ENCODE results near the gene SPDYE2B. TPM values are rescaled to one million over a fixed set of nuclear protein-coding genes. Genes with fewer than 3 reads are reported as not detected.
"Not testable (repeated sequence)": the region's sequence is repeated elsewhere in the genome, so short reads cannot be mapped to it uniquely, and the experiment has no call there.

Gene SPDYE2B
- polyA plus RNA-seq, 3 donors: not detected

GRCh38 chr7:102673447-102674067, 23.4 kb downstream of the SPDYE2B start:
- H2AFZ ChIP-seq (ENCODE audit: insufficient read depth, low read depth, low read length, poor library complexity, severe bottlenecking); H3K9ac ChIP-seq (ENCODE audit: insufficient read depth, low read length, poor library complexity, severe bottlenecking); DNase-seq; H3K27ac Mint-ChIP-seq; H3K4me1 ChIP-seq (ENCODE audit: control insufficient read depth in 1 of 2, insufficient read depth in 2 of 2, low read length in 2 of 2); H3K9me3 Mint-ChIP-seq; H3K36me3 Mint-ChIP-seq; H3K36me3 ChIP-seq (replicated peaks in 1 of 2; ENCODE audit: control insufficient read depth in 1 of 2, insufficient read depth in 2 of 2, low read length in 2 of 2); H3K4me3 Mint-ChIP-seq; H3K4me3 ChIP-seq (replicated peaks in 1 of 3; ENCODE audit: low read depth in 2 of 3, low read length in 3 of 3); intact Hi-C loops (cut with micrococcal nuclease); H3K27me3 Mint-ChIP-seq (ENCODE audit: low read depth in 3 of 3); H3K4me1 Mint-ChIP-seq; H3K27me3 ChIP-seq (ENCODE audit: control insufficient read depth in 2 of 2, insufficient read depth in 2 of 2, low read length in 2 of 2); H3K79me2 ChIP-seq (ENCODE audit: insufficient read depth, low read length); H3K9me3 ChIP-seq (replicated peaks in 1 of 2; ENCODE audit: control insufficient read depth in 1 of 2, insufficient read depth in 1 of 2, low read length in 2 of 2); H4K20me1 ChIP-seq (ENCODE audit: insufficient read depth, low read length); H3K27ac ChIP-seq (ENCODE audit: low read depth in 1 of 2, low read length in 2 of 2); H3K4me2 ChIP-seq (replicated peaks; ENCODE audit: extremely low read depth, low read length, poor library complexity, severe bottlenecking): not testable (repeated sequence)
- WGBS (ENCODE audit: insufficient coverage): no CpG with 5 or more reads among the region's 9 CpGs

DNA sequence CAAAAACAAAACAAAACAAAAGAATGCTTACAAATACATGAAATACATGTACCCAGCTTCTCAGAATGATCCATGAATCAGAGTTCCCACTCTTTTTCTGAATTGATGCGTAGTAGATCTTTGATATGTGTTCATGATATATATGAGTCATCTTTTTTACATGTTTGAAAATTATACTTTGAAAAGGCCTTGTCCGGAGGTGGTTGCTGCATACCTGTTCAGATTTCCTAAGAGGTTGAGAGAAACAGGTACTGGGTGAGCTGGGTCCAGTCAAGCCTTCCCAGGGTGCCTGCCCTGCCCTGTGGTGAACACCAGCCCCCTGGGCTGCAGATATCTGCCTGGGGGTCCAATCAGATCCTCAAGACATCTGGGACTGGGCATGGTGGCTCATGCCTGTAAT, 25.4 kb downstream of the SPDYE2B start:
- H2AFZ ChIP-seq (ENCODE audit: insufficient read depth, low read depth, low read length, poor library complexity, severe bottlenecking); H3K4me1 ChIP-seq (ENCODE audit: control insufficient read depth in 1 of 2, insufficient read depth in 2 of 2, low read length in 2 of 2); H3K27me3 Mint-ChIP-seq (ENCODE audit: low read depth in 3 of 3); H3K9ac ChIP-seq (ENCODE audit: insufficient read depth, low read length, poor library complexity, severe bottlenecking); H3K27ac Mint-ChIP-seq; intact Hi-C loops (cut with micrococcal nuclease); H3K36me3 ChIP-seq (replicated peaks in 1 of 2; ENCODE audit: control insufficient read depth in 1 of 2, insufficient read depth in 2 of 2, low read length in 2 of 2); H3K4me1 Mint-ChIP-seq; H3K36me3 Mint-ChIP-seq; H3K4me2 ChIP-seq (replicated peaks; ENCODE audit: extremely low read depth, low read length, poor library complexity, severe bottlenecking); H4K20me1 ChIP-seq (ENCODE audit: insufficient read depth, low read length); H3K4me3 Mint-ChIP-seq; H3K9me3 Mint-ChIP-seq; H3K9me3 ChIP-seq (replicated peaks in 1 of 2; ENCODE audit: control insufficient read depth in 1 of 2, insufficient read depth in 1 of 2, low read length in 2 of 2); H3K27ac ChIP-seq (ENCODE audit: low read depth in 1 of 2, low read length in 2 of 2); H3K27me3 ChIP-seq (ENCODE audit: control insufficient read depth in 2 of 2, insufficient read depth in 2 of 2, low read length in 2 of 2); DNase-seq; H3K4me3 ChIP-seq (replicated peaks in 1 of 3; ENCODE audit: low read depth in 2 of 3, low read length in 3 of 3); H3K79me2 ChIP-seq (ENCODE audit: insufficient read depth, low read length): not testable (repeated sequence)
- WGBS (ENCODE audit: insufficient coverage): no CpG with 5 or more reads among the region's 2 CpGs

GRCh38 chr7:102680780-102681179, 30.7 kb downstream of the SPDYE2B start:
- H3K36me3 ChIP-seq (replicated peaks in 1 of 2; ENCODE audit: control insufficient read depth in 1 of 2, insufficient read depth in 2 of 2, low read length in 2 of 2); H3K4me1 Mint-ChIP-seq; H3K4me2 ChIP-seq (replicated peaks; ENCODE audit: extremely low read depth, low read length, poor library complexity, severe bottlenecking); H3K4me1 ChIP-seq (ENCODE audit: control insufficient read depth in 1 of 2, insufficient read depth in 2 of 2, low read length in 2 of 2); H4K20me1 ChIP-seq (ENCODE audit: insufficient read depth, low read length); H3K79me2 ChIP-seq (ENCODE audit: insufficient read depth, low read length); H3K9me3 Mint-ChIP-seq; H3K27ac ChIP-seq (ENCODE audit: low read depth in 1 of 2, low read length in 2 of 2); H2AFZ ChIP-seq (ENCODE audit: insufficient read depth, low read depth, low read length, poor library complexity, severe bottlenecking); H3K27ac Mint-ChIP-seq; H3K27me3 Mint-ChIP-seq (ENCODE audit: low read depth in 3 of 3); H3K9me3 ChIP-seq (replicated peaks in 1 of 2; ENCODE audit: control insufficient read depth in 1 of 2, insufficient read depth in 1 of 2, low read length in 2 of 2); H3K27me3 ChIP-seq (ENCODE audit: control insufficient read depth in 2 of 2, insufficient read depth in 2 of 2, low read length in 2 of 2); H3K4me3 ChIP-seq (replicated peaks in 1 of 3; ENCODE audit: low read depth in 2 of 3, low read length in 3 of 3); intact Hi-C loops (cut with micrococcal nuclease); H3K36me3 Mint-ChIP-seq; DNase-seq; H3K4me3 Mint-ChIP-seq; H3K9ac ChIP-seq (ENCODE audit: insufficient read depth, low read length, poor library complexity, severe bottlenecking): not testable (repeated sequence)
- WGBS (ENCODE audit: insufficient coverage): no CpG with 5 or more reads among the region's 5 CpGs

- DNase-seq; H3K4me3 ChIP-seq (replicated peaks in 1 of 3; ENCODE audit: low read depth in 2 of 3, low read length in 3 of 3); H3K9me3 ChIP-seq (replicated peaks in 1 of 2; ENCODE audit: control insufficient read depth in 1 of 2, insufficient read depth in 1 of 2, low read length in 2 of 2); intact Hi-C loops (cut with micrococcal nuclease); H3K4me3 Mint-ChIP-seq; H2AFZ ChIP-seq (ENCODE audit: insufficient read depth, low read depth, low read length, poor library complexity, severe bottlenecking); H3K27me3 Mint-ChIP-seq (ENCODE audit: low read depth in 3 of 3); H3K9me3 Mint-ChIP-seq; H3K27ac Mint-ChIP-seq; H3K36me3 ChIP-seq (replicated peaks in 1 of 2; ENCODE audit: control insufficient read depth in 1 of 2, insufficient read depth in 2 of 2, low read length in 2 of 2); H3K27ac ChIP-seq (ENCODE audit: low read depth in 1 of 2, low read length in 2 of 2); H4K20me1 ChIP-seq (ENCODE audit: insufficient read depth, low read length); H3K9ac ChIP-seq (ENCODE audit: insufficient read depth, low read length, poor library complexity, severe bottlenecking); H3K4me1 ChIP-seq (ENCODE audit: control insufficient read depth in 1 of 2, insufficient read depth in 2 of 2, low read length in 2 of 2); H3K36me3 Mint-ChIP-seq; H3K4me2 ChIP-seq (replicated peaks; ENCODE audit: extremely low read depth, low read length, poor library complexity, severe bottlenecking); H3K4me1 Mint-ChIP-seq; H3K27me3 ChIP-seq (ENCODE audit: control insufficient read depth in 2 of 2, insufficient read depth in 2 of 2, low read length in 2 of 2); H3K79me2 ChIP-seq (ENCODE audit: insufficient read depth, low read length): not testable (repeated sequence)
- no CpG with 5 or more reads among the region's 5 CpGs for WGBS (ENCODE audit: insufficient coverage)
Measured at GRCh38 chr7:102682560-102682959, 32.4 kb downstream of the SPDYE2B start.
